Measurements from ENCODE around the gene LILRA5.

GRCh38 chr19:54352041-54352440, 39.1 kb upstream of the LILRA5 start:
- TF ChIP-seq CTCF (conservative IDR thresholded peaks at IDR 0.05; ENCODE audit: low read depth, low read length) (no peak), POLR2A (IDR thresholded peaks at IDR 0.05; ENCODE audit: low read depth, low read length) (no peak), RAD21 (IDR thresholded peaks at IDR 0.05; ENCODE audit: low read length) (no peak), MAFK (IDR thresholded peaks at IDR 0.05; ENCODE audit: low read depth, low read length) (no peak), CHD1 (IDR thresholded peaks at IDR 0.05; ENCODE audit: low read depth, low read length) (no peak), CEBPB (IDR thresholded peaks at IDR 0.05; ENCODE audit: low read depth, low read length) (no peak), ELK1 (IDR thresholded peaks at IDR 0.05; ENCODE audit: borderline replicate concordance, low read depth, low read length) (no peak), MXI1 (IDR thresholded peaks at IDR 0.05; ENCODE audit: borderline replicate concordance, low read depth, low read length) (no peak), RFX5 (IDR thresholded peaks at IDR 0.05; ENCODE audit: low read depth, low read length) (no peak), BHLHE40 (IDR thresholded peaks at IDR 0.05; ENCODE audit: low read depth, low read length) (no peak)
- TF ChIP-seq, protein P1, sequence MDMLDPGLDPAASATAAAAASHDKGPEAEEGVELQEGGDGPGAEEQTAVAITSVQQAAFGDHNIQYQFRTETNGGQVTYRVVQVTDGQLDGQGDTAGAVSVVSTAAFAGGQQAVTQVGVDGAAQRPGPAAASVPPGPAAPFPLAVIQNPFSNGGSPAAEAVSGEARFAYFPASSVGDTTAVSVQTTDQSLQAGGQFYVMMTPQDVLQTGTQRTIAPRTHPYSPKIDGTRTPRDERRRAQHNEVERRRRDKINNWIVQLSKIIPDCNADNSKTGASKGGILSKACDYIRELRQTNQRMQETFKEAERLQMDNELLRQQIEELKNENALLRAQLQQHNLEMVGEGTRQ (IDR thresholded peaks at IDR 0.05; ENCODE audit: low read depth, low read length), result no peak

Data from IMR-90 (cell line).